ENCODE results near the gene MATK. TPM values are rescaled to one million over a fixed set of nuclear protein-coding genes. Genes with fewer than 3 reads are reported as not detected.
A peak's percentile ranks its signal among the peaks of the same experiment; 100 is the strongest.

Gene MATK
- total and polyA plus RNA-seq, 10 of the 15 experiments (the other 5 are each of a cell fraction or from before 2014, with no cell fraction given): 0.24 to 2.2 (median 1.1) TPM; not detected in 2

DNA sequence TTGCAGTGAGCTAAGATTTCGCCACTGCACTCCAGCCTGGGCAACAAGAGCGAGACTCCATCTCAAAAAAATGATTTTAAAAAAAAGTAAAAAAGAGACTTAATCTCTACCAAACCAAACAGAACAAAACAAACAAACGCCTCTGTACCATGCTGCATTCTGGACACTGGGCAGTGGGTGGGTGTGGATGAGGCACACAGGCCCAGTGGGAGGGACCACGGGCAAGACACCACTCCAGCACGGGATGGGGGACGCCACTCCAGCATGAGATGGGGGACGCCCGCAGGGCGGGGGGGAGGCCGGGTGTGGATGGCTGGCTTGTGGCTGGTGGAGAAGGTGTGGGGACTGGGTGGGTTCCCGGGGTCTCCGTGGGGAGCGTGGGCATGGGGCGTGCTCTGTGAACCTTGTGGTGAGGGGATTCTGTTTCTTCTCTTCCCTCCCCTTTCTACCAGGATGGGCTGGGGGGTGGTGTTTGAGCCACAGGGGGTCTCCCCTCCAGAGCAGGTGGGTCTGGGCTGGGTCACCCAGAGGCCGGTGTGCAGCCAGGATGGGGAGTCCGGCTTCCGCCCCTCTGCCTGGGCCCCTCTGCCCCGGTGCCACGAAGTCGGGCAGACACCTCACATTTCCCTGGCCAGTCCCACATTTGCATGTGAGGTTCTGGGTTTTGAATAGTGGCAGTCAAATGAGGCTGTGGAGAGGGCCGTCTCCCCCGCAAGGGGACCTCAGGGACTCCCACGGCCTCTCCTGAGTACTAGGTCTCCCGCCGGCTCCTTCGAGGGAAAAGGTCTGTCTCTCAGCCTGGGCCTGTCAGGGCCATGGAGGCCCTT is 23.9 kb upstream of the MATK start:
- FAIRE-seq (peak; percentile 35), DNase-seq (ENCODE audit: low read depth, low spot score) (no peak), ATAC-seq (peak; percentile 74)
- no peaks in the 10 kb centered on the region; the same call in 2 of the 3 replicates for H3K9me3 ChIP-seq (replicated peaks; ENCODE audit: control insufficient read depth, insufficient read depth, low read length)
- intact Hi-C loops (cut with micrococcal nuclease; ENCODE audit: unreplicated experiment) (no loop called here), in situ Hi-C loops (cut with MboI) (no loop called here)
- H3K36me3 ChIP-seq (ENCODE audit: control insufficient read depth in 2 of 2, insufficient read depth in 2 of 2, low read length in 1 of 2): no peaks in the 10 kb centered on the region
- SMC1A ChIA-PET (ENCODE audit: uncharacterized antibody, unreplicated experiment): no interaction called here
- peaks cover 14% of the 10 kb centered on the region for H3K4me1 ChIP-seq (ENCODE audit: control insufficient read depth, insufficient read depth, low read length)
- no peak overlapping the region; the same call in 1 of the 2 replicates for H3K9ac ChIP-seq (ENCODE audit: control insufficient read depth, insufficient read depth, low read length)
- no TSS peak for BruUV-seq (replicated peaks)
- no peaks in the 10 kb centered on the region for H3K27me3 ChIP-seq (replicated peaks in 1 of 2; ENCODE audit: control insufficient read depth in 2 of 2, insufficient read depth in 2 of 2, low read length in 1 of 2)
- RAD21 ChIA-PET (ENCODE audit: unreplicated experiment): no interaction called here
- H4K20me1 ChIP-seq (ENCODE audit: control insufficient read depth, insufficient read depth): no peaks in the 10 kb centered on the region
- no peak overlapping the region for H3K4me3 ChIP-seq
- H2AFZ ChIP-seq (ENCODE audit: control insufficient read depth, low read depth, low read length): peak overlapping the region; percentile 74
- POLR2A ChIA-PET: interaction anchor here (0.6 to 0.9 kb wide), 2 partner anchors 167 to 307 kb away, joined by 3 to 6 read pairs; no protein-coding TSS in a partner anchor
- H3K27ac ChIP-seq (ENCODE audit: control insufficient read depth, insufficient read depth): 0 out of 2 replicates have a peak overlapping the region, but pooled peaks have one; percentile 10
- H3K79me2 ChIP-seq (ENCODE audit: control insufficient read depth, insufficient read depth, low read length): no peaks in the 10 kb centered on the region
- 14% methylated on average over 22 of the region's 26 CpGs for WGBS (ENCODE audit: insufficient coverage, insufficient replicate concordance, low lambda C conversion rate, missing lambda C conversion rate)
- H3K4me2 ChIP-seq (ENCODE audit: control insufficient read depth, insufficient read depth): peak overlapping the region; percentile 75
- CTCF ChIA-PET: no interaction called here
- TF ChIP-seq POU2F2 (IDR thresholded peaks at IDR 0.05; ENCODE audit: borderline replicate concordance, low read depth, low read length) (peak; percentile 82; the same call in 2 of the 3 replicates), BHLHE40 (IDR thresholded peaks at IDR 0.05; ENCODE audit: borderline replicate concordance in 1 of 2, low read depth in 2 of 2, low read length in 1 of 2) (no peak), BRCA1 (IDR thresholded peaks at IDR 0.05; ENCODE audit: low read depth, low read length) (no peak), HDAC2 (IDR thresholded peaks at IDR 0.05) (no peak), MEF2A (IDR thresholded peaks at IDR 0.05; ENCODE audit: insufficient read depth, low read depth, low read length) (no peak), MTA3 (IDR thresholded peaks at IDR 0.05; ENCODE audit: borderline replicate concordance, low read length) (0 out of 2 replicates have a peak, but pooled peaks have one; percentile 37), CBX5 (IDR thresholded peaks at IDR 0.05; ENCODE audit: low read depth) (no peak), MEF2B (IDR thresholded peaks at IDR 0.05; ENCODE audit: partially characterized antibody, poor library complexity, severe bottlenecking) (peak; percentile 62), IRF4 (IDR thresholded peaks at IDR 0.05; ENCODE audit: low read depth, low read length) (no peak), SREBF1 (IDR thresholded peaks at IDR 0.05; ENCODE audit: low read length) (no peak), POLR2AphosphoS5 (IDR thresholded peaks at IDR 0.05; ENCODE audit: low read length) (no peak)
- TF ChIP-seq, protein P1, sequence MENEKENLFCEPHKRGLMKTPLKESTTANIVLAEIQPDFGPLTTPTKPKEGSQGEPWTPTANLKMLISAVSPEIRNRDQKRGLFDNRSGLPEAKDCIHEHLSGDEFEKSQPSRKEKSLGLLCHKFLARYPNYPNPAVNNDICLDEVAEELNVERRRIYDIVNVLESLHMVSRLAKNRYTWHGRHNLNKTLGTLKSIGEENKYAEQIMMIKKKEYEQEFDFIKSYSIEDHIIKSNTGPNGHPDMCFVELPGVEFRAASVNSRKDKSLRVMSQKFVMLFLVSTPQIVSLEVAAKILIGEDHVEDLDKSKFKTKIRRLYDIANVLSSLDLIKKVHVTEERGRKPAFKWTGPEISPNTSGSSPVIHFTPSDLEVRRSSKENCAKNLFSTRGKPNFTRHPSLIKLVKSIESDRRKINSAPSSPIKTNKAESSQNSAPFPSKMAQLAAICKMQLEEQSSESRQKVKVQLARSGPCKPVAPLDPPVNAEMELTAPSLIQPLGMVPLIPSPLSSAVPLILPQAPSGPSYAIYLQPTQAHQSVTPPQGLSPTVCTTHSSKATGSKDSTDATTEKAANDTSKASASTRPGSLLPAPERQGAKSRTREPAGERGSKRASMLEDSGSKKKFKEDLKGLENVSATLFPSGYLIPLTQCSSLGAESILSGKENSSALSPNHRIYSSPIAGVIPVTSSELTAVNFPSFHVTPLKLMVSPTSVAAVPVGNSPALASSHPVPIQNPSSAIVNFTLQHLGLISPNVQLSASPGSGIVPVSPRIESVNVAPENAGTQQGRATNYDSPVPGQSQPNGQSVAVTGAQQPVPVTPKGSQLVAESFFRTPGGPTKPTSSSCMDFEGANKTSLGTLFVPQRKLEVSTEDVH (IDR thresholded peaks at IDR 0.05; ENCODE audit: low read depth, partially characterized antibody): no peak
- TF ChIP-seq, protein P2, sequence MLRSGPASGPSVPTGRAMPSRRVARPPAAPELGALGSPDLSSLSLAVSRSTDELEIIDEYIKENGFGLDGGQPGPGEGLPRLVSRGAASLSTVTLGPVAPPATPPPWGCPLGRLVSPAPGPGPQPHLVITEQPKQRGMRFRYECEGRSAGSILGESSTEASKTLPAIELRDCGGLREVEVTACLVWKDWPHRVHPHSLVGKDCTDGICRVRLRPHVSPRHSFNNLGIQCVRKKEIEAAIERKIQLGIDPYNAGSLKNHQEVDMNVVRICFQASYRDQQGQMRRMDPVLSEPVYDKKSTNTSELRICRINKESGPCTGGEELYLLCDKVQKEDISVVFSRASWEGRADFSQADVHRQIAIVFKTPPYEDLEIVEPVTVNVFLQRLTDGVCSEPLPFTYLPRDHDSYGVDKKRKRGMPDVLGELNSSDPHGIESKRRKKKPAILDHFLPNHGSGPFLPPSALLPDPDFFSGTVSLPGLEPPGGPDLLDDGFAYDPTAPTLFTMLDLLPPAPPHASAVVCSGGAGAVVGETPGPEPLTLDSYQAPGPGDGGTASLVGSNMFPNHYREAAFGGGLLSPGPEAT (IDR thresholded peaks at IDR 0.05; ENCODE audit: low read depth): no peak
- TF ChIP-seq, protein P3, sequence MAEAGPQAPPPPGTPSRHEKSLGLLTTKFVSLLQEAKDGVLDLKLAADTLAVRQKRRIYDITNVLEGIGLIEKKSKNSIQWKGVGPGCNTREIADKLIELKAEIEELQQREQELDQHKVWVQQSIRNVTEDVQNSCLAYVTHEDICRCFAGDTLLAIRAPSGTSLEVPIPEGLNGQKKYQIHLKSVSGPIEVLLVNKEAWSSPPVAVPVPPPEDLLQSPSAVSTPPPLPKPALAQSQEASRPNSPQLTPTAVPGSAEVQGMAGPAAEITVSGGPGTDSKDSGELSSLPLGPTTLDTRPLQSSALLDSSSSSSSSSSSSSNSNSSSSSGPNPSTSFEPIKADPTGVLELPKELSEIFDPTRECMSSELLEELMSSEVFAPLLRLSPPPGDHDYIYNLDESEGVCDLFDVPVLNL (IDR thresholded peaks at IDR 0.05; ENCODE audit: low read depth, low read length): no peak
- TF ChIP-seq, protein P4, sequence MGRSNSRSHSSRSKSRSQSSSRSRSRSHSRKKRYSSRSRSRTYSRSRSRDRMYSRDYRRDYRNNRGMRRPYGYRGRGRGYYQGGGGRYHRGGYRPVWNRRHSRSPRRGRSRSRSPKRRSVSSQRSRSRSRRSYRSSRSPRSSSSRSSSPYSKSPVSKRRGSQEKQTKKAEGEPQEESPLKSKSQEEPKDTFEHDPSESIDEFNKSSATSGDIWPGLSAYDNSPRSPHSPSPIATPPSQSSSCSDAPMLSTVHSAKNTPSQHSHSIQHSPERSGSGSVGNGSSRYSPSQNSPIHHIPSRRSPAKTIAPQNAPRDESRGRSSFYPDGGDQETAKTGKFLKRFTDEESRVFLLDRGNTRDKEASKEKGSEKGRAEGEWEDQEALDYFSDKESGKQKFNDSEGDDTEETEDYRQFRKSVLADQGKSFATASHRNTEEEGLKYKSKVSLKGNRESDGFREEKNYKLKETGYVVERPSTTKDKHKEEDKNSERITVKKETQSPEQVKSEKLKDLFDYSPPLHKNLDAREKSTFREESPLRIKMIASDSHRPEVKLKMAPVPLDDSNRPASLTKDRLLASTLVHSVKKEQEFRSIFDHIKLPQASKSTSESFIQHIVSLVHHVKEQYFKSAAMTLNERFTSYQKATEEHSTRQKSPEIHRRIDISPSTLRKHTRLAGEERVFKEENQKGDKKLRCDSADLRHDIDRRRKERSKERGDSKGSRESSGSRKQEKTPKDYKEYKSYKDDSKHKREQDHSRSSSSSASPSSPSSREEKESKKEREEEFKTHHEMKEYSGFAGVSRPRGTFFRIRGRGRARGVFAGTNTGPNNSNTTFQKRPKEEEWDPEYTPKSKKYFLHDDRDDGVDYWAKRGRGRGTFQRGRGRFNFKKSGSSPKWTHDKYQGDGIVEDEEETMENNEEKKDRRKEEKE (IDR thresholded peaks at IDR 0.05): no peak

Data from GM12878 (cell line).